Glomerular visceral epithelial cell (primary cell): ENCODE measurements around the gene NLRP9.
"Not testable (repeated sequence)": the region's sequence is repeated elsewhere in the genome, so short reads cannot be mapped to it uniquely, and the experiment has no call there.

Experiments
- DNase-seq: peaks from one replicate; pipeline ENCODE4 v3.0.0-alpha.2; 2016; ENCODE audit errors: extremely low spot score

Gene NLRP9

GRCh38 chr19:55738302-55738701 is at the start of gene NLRP9:
NLRP9 (minus strand) TSS chr19:55738402; CDS start chr19:55738374, 28 bp downstream.
- DNase-seq, result no peak

- no peak for DNase-seq
These were observed 42.9 kb upstream of the NLRP9 start for GRCh38 chr19:55781112-55781511.

GRCh38 chr19:55778331-55778730 is 40.1 kb upstream of the NLRP9 start:
- DNase-seq, result no peak

- DNase-seq, result no peak
These were observed 39.3 kb upstream of the NLRP9 start for GRCh38 chr19:55777528-55777927.

- DNase-seq, result not testable (repeated sequence)
These were observed 31.4 kb upstream of the NLRP9 start for GRCh38 chr19:55769632-55770031.

GRCh38 chr19:55768818-55769217 is 30.6 kb upstream of the NLRP9 start, which contains the start of gene RFPL4AL1:
RFPL4AL1 (plus strand) TSS chr19:55769118; CDS start chr19:55771805, 2,687 bp downstream.
- DNase-seq, result not testable (repeated sequence)

GRCh38 chr19:55766466-55766865 is 28.3 kb upstream of the NLRP9 start:
- no peak for DNase-seq

- not testable (repeated sequence) for DNase-seq
These were observed 20.6 kb upstream of the NLRP9 start, which contains the start of gene RFPL4A for GRCh38 chr19:55758797-55759196. RFPL4A (plus strand) TSS chr19:55759097; CDS start chr19:55761801, 2,704 bp downstream.

- not testable (repeated sequence) for DNase-seq
These were observed 18.6 kb upstream of the NLRP9 start for GRCh38 chr19:55756808-55757207.

GRCh38 chr19:55753401-55753800 is 15.2 kb upstream of the NLRP9 start:
- no peak for DNase-seq

GRCh38 chr19:55750715-55751114 is 12.5 kb upstream of the NLRP9 start:
- DNase-seq, result no peak

GRCh38 chr19:55730378-55730777 is 7.8 kb downstream of the NLRP9 start:
- not testable (repeated sequence) for DNase-seq

GRCh38 chr19:55723491-55723890 is 14.7 kb downstream of the NLRP9 start:
- DNase-seq, result no peak

GRCh38 chr19:55720801-55721200 is 17.4 kb downstream of the NLRP9 start:
- DNase-seq, result no peak

- DNase-seq, result no peak
These were observed 17.9 kb downstream of the NLRP9 start for GRCh38 chr19:55720214-55720746.

- DNase-seq, result not testable (repeated sequence)
These were observed 20.1 kb downstream of the NLRP9 start for GRCh38 chr19:55717879-55718711.

- no peak for DNase-seq
These were observed 21.0 kb downstream of the NLRP9 start for GRCh38 chr19:55717251-55717650.

- no peak for DNase-seq
These were observed 21.7 kb downstream of the NLRP9 start for GRCh38 chr19:55716531-55716930.

- DNase-seq, result no peak
These were observed 25.2 kb downstream of the NLRP9 start for GRCh38 chr19:55712804-55713631.

- DNase-seq, result no peak
These were observed 26.5 kb downstream of the NLRP9 start for GRCh38 chr19:55711719-55712118.

- no peak for DNase-seq
These were observed 32.2 kb downstream of the NLRP9 start for GRCh38 chr19:55705972-55706371.
